NCI-H1105 (cell line): ENCODE data around the gene TRIP12.
"Not testable (repeated sequence)": the region's sequence is repeated elsewhere in the genome, so short reads cannot be mapped to it uniquely, and the experiment has no call there.

Source experiments
- DNase-seq: peaks from one replicate; lab custom pipeline; 2025; lab: John Stamatoyannopoulos, UW

Gene TRIP12

GRCh38 chr2:229874647-229875046 lies 47.2 kb downstream of the TRIP12 start:
- no peak for DNase-seq

GRCh38 chr2:229873123-229873581 lies 48.7 kb downstream of the TRIP12 start:
- no peak for DNase-seq

DNA sequence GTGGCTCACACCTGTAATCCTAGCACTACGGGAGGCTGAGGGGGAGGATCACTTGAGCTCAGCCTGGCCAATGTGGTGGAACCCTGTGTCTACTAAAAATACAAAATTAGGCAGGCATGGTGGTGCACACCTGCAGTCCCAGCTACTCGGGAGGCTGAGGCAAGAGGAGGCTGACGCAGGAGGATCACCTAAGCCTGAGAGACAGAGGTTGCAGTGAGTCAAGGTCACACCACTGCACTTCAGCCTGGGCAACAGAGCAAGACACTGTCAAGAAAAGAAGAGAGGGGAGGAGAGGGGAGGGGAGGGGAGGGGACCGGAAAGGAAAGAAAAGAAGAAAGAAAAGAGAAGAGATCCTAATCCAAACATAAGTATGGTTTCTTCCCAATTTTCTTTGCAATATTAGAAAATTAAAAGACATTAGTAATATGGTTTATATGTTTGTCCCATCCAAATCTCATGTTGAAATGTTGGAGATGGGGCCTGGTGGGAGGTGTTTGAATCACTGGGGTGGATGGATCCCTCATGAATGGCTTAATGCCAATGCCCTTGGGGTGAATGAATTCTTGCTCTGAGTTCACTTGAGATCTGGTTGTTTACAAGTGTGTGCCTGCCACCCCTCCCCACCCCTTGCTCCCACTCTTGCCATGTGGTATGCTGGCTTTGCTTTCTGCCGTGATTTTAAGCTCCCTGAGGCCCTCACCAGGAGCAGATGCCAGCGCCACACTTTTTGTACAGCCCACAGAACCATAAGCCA lies 50.7 kb downstream of the TRIP12 start:
- no peak for DNase-seq

- no peak for DNase-seq
Observed at GRCh38 chr2:229869226-229869625, 52.6 kb downstream of the TRIP12 start.

DNA sequence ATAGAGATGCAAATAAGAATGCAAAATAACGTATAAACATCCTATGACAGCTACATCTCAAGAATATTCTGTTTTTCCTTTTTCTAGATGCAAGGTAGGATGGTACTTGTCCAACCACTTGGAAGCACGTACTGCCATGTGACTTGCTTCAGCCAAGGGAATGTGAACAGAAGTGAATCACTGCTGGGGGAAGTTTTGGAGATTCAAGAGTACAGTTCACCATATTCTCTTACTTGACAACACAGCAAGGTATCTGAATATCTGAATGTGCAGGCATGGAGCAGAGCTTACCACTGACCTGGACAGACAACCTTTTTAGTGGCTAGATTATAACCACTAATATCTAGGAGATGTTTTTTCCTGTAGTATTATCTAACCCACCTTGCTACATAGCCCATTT lies 53.0 kb downstream of the TRIP12 start:
- no peak for DNase-seq

DNA sequence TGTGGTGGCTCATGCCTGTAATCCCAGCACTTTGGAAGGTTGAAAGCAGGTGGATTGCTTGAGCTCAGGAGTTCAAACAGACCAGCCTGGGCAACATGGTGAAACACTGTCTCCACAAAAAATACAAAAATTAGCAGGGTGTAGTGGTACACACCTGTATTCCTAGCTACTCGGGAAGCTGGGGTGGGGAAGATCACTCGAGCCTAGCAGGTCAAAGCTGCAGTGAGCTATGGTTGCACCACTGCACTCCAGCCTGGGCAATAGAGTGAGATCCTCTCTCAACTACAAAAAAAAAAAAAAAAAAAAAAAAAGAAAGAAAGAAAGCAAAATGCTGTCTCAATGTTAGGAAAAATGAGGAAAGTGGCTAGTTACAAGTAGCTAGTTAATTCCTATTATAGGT lies 56.8 kb downstream of the TRIP12 start:
- no peak for DNase-seq

- DNase-seq: no peak
Observed at GRCh38 chr2:229861431-229861830, 60.4 kb downstream of the TRIP12 start.

DNA sequence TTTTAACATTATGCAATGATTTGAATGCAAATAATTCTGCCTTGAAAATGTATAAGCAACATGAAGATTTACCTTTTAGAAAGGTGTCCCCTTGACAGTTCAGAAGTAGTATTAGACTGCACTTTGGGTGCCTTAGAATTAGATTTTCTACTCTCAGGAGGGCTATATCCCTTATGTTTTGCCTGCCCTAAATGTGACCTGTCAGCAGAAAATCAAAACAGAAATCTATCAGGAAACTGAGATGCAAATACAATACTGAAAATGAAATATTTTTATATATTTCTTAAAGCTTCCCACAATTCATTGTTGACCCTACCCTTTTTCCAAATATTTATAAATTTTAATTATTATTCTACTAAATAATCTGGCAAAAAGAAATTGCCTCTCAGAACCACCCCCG lies 61.5 kb downstream of the TRIP12 start:
- DNase-seq: no peak

DNA sequence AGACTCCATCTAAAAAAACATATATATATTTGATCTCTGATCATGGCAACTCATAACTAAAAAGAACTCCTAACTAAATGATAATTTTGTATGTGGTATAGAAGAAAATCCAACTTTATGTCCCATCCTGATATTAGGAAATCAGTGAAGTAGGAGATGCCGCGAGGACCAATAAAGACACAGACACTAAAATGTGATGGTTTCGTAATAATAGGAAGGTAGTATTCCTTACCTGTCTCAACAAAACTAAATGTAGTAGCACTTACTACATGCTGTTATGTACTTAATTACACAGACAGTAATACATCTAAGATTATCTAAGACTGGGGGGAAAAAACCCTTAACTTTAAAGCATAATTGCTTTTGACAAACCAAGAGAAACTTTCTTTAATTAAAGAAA lies 63.5 kb downstream of the TRIP12 start:
- no peak for DNase-seq

- DNase-seq: no peak
Observed at GRCh38 chr2:229857634-229858033, 64.2 kb downstream of the TRIP12 start.

GRCh38 chr2:229856413-229856812 lies 65.4 kb downstream of the TRIP12 start:
- DNase-seq: no peak

- DNase-seq: no peak
Observed at GRCh38 chr2:229855116-229855515, 66.7 kb downstream of the TRIP12 start.

DNA sequence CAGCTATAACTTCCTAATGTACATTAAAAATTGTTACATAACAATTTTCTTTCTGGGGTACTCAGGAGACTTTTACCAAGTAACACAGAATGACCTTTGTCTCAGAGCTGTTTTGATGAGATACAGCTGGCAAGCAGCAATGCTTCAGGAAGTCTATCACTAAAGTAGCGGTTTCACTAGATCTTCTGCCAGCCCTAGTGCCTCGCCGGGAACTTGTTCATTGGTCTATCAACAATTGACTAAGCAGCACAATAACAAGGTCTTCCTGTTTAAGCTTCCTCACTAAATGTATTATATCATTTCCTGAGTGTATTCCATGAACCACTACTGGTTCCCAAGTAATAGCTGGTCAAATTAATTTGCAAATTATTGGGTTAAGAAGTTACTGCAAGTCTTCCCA lies 69.2 kb downstream of the TRIP12 start:
- no peak for DNase-seq

- DNase-seq: no peak
Observed at GRCh38 chr2:229851870-229852269, 69.9 kb downstream of the TRIP12 start.

- not testable (repeated sequence) for DNase-seq
Observed at GRCh38 chr2:229850355-229851275, 71.2 kb downstream of the TRIP12 start.

DNA sequence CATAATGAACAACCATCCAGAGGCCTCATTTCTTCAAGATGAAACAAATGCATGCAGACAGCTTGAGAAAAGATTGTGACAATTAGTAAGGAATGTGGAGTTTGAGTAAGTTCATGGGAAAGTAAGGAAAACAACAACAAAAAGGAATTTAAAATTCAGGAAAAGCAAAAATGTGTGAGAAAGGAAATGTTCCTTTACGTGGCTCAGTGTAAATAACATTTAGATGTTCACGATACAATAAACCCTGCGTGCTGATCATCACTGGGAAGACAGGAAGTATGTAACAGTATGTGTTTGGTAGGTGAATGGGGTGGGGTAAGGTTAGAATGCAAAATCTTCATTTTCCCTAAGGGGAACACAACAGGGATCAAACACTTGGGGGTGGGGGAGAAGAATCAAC lies 72.7 kb downstream of the TRIP12 start:
- no peak for DNase-seq

DNA sequence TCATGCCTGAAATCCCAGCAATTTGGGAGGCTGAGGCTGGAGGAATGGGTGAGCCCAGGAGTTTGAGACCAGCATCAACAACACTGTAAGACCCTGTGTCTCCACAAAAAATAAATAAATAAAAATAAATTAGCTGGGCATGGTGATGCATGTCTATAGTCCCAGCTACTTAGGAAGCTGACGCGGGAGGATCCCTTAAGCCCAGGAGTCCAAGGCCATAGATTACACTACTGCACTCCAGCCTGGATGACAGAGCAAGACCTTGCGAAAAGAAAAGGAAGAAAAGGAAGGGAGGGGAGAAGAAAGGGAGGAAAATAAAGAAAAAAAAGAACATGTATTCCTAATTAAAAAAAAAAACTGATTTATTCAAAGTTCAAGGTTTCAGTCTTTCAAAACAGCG lies 78.2 kb downstream of the TRIP12 start:
- no peak for DNase-seq

DNA sequence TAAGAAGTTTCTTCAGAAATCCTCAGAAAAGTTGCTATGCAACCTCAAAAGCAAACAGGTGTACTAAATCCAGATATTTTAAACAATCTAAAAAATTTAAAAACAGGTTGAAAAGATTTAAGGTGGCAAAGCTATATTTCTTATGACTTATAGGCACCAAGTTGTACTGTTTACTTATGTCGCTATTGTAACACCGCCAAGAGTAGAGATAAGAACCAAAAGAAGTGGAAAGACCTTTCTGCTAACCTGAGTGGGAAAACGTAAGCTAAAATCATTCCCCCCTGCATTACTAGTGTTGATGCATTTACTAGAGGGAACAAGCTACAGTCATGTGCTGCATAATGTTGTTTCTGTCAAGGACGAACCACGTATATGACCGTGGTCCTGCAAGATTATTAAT lies 83.1 kb downstream of the TRIP12 start:
- no peak for DNase-seq

GRCh38 chr2:229836847-229837246 lies 85.0 kb downstream of the TRIP12 start:
- DNase-seq: no peak

DNA sequence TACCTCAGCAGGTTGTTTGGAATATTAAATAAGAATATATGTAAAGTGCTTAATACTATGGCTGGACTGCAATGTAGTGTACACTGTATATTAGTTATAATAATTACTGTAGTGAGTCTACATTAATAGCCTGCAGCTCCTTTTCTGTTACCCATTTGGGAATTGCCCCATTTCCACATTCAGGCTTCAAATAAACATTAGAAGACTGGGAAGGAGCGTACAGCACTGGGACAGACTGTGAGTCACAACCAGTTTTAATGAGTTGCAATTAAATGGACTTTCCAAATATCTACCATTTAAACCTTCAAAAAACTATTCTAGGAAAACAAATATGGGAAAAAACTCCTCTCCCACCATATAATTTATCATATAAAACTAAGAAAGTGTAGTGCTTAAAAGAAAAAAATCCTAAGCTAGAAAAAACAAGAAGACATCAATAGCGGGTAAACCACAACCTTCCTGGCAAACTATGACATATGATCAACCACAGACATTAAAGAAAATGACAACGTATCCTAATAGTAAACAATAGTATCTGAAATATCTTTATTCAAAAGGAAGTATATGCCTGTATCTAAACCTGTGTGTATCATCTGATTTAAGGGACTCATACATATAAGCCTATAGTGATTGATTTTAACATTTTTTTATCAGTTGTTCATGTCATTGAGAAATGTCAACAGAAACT lies 86.1 kb downstream of the TRIP12 start:
- no peak for DNase-seq

DNA sequence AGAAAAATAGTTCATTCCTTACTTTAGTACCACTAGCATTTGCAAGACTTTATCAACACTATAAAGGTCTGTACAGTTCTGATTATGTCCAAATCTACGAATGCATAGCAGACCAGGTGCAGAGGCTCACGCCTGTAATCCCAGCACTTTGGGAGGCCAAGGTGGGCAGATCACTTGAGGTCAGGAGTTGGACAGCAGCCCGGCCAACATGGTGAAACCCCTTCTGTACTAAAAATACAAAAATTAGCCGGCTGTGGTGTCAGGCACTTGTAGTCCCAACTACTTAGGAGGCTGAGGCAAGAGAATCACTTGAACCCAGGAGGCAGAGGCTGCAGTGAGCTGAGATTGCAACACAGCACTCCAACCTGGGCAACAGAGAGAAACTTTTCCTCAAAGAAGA lies 87.4 kb downstream of the TRIP12 start:
- DNase-seq: not testable (repeated sequence)

DNA sequence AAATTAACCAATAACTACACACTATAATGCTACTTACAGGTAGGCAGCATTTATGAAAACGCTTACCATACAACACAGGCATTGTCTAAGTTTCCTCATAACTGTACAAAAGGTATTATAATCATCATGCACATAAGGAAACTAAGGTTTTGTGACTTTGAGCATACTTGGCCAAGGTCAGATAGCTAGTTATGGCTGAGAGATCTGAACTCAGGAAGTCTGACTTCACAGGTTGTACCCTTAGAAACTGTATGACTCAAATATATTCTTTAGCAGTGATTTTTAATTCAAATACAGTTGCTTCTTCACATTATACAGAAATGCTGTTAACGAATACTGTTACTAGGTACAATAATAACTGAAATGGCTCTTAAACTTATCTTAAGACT lies 89.3 kb downstream of the TRIP12 start:
- no peak for DNase-seq
